Measurements from ENCODE around the gene TICAM1.

Gene TICAM1

GRCh38 chr19:4768934-4769777 is 62.4 kb downstream of the TICAM1 start:
- peak; percentile 75 for DNase-seq (ENCODE audit: low spot score)
